HG02798 (cell line): Measurements from ENCODE around the gene SREBF1.

Source experiments
- ATAC-seq: cut with Tn5 transposase; IDR thresholded peaks from one replicate; pipeline ENCODE4 v1.9.1; 2021; ENCODE audit warnings: mild to moderate bottlenecking; ENCODE audit not compliant: unreplicated experiment, poor library complexity

SREBF1 gene

GRCh38 chr17:17784657-17785267 is 52.0 kb downstream of the SREBF1 start:
- no peak for ATAC-seq

- ATAC-seq: no peak
Measured at GRCh38 chr17:17783825-17784656, 52.7 kb downstream of the SREBF1 start.

- ATAC-seq: peak; percentile 53
Measured at GRCh38 chr17:17783116-17783824, 53.5 kb downstream of the SREBF1 start.

GRCh38 chr17:17782523-17783115 is 54.2 kb downstream of the SREBF1 start:
- peak; percentile 9 for ATAC-seq

- ATAC-seq: no peak
Measured at GRCh38 chr17:17781591-17782496, 54.9 kb downstream of the SREBF1 start.

- no peak for ATAC-seq
Measured at GRCh38 chr17:17780922-17781590, 55.7 kb downstream of the SREBF1 start.

- no peak for ATAC-seq
Measured at GRCh38 chr17:17779015-17779611, 57.7 kb downstream of the SREBF1 start.

- ATAC-seq: no peak
Measured at GRCh38 chr17:17778308-17779014, 58.3 kb downstream of the SREBF1 start.

GRCh38 chr17:17776889-17777288 is 59.9 kb downstream of the SREBF1 start:
- ATAC-seq: no peak

- ATAC-seq: no peak
Measured at GRCh38 chr17:17774009-17774881, 62.5 kb downstream of the SREBF1 start.

- no peak for ATAC-seq
Measured at GRCh38 chr17:17772231-17772630, 64.6 kb downstream of the SREBF1 start.

- ATAC-seq: no peak
Measured at GRCh38 chr17:17771498-17772201, 65.1 kb downstream of the SREBF1 start.

- no peak for ATAC-seq
Measured at GRCh38 chr17:17770632-17771044, 66.1 kb downstream of the SREBF1 start.

GRCh38 chr17:17769869-17770631 is 66.7 kb downstream of the SREBF1 start:
- ATAC-seq: no peak

GRCh38 chr17:17768424-17769088 is 68.2 kb downstream of the SREBF1 start:
- no peak for ATAC-seq
